B cell (primary cell): Measurements from ENCODE around the gene LMO7. TPM values are rescaled to one million over a fixed set of nuclear protein-coding genes. Genes with fewer than 3 reads are reported as not detected.

ENCODE experiments used
- ATAC-seq: fragments of 200-7000 bp; cut with Tn5 transposase; one replicate; pipeline ENCODE4 v1.10.0; 2021; ENCODE audit warnings: low read depth, mild to moderate bottlenecking, moderate number of reproducible peaks, moderate library complexity
- CTCF ChIA-PET: fragments of 350-600 bp; sonication (Branson Sonifier 250); formaldehyde crosslinking; loops from one replicate; lab custom pipeline; 2021; ENCODE audit warnings: antibody characterized with exemption, inconsistent platforms; lab: Charles Lee
- POLR2A ChIA-PET: fragments of 350-600 bp; sonication (Branson Sonifier 250); formaldehyde crosslinking; loops from one replicate; lab custom pipeline; 2021; ENCODE audit warnings: antibody characterized with exemption; lab: Charles Lee
- DNase-seq: peaks from one replicate; pipeline ENCODE4 v3.0.0; 2013
- H2AFZ ChIP-seq: 2 replicates; pipeline ENCODE4 v1.6.1; 2012; ENCODE audit warnings: mild to moderate bottlenecking, low read depth, low read length; ENCODE audit not compliant: insufficient read depth, poor library complexity, severe bottlenecking
- H3K27ac ChIP-seq, 2 donors: 1 replicate in 1 of 2; 2 replicates in 1 of 2; pipeline ENCODE4 v1.5.1; 2012 to 2013; ENCODE audit warnings: low read length in 2 of 2, mild to moderate bottlenecking in 2 of 2, moderate library complexity in 1 of 2
- H3K27me3 ChIP-seq, 4 experiments: fragments of 200-600 bp in 1 of 4; sonication (generic) in 1 of 4; replicated peaks in 1 of 4; 1 replicate in 2 of 4; 2 replicates in 2 of 4; pipeline versions ENCODE4 v1.6.1 to v1.7.0; 2013 to 2016; ENCODE audit warnings: low read length in 3 of 4, mild to moderate bottlenecking in 2 of 4, mixed read lengths in 1 of 4, moderate library complexity in 1 of 4; ENCODE audit not compliant: insufficient read depth in 4 of 4, control insufficient read depth in 3 of 4; ENCODE audit errors: control extremely low read depth in 1 of 4
- H3K36me3 ChIP-seq, 2 experiments: replicated peaks in 1 of 2; 1 replicate in 1 of 2; 2 replicates in 1 of 2; pipeline versions ENCODE4 v1.6.1 to v1.7.1; 2013; ENCODE audit warnings: low read length in 1 of 2; ENCODE audit not compliant: insufficient read depth in 2 of 2, control insufficient read depth in 1 of 2; ENCODE audit errors: control extremely low read depth in 1 of 2, extremely low read depth in 1 of 2
- H3K4me1 ChIP-seq, 2 donors: fragments of 200-600 bp in 1 of 2; sonication (generic) in 1 of 2; 1 replicate in 1 of 2; 2 replicates in 1 of 2; pipeline versions ENCODE4 v1.5.1 to v1.6.1; 2013 to 2017; ENCODE audit warnings: low read length in 2 of 2; ENCODE audit not compliant: control insufficient read depth in 2 of 2, insufficient read depth in 2 of 2
- H3K4me2 ChIP-seq: replicated peaks from 2 replicates; pipeline ENCODE3; 2012; ENCODE audit warnings: mild to moderate bottlenecking, low read depth, low read length; ENCODE audit not compliant: poor library complexity, severe bottlenecking
- H3K4me3 ChIP-seq, 5 experiments: fragments of 200-600 bp in 1 of 5; sonication (generic) in 1 of 5; 1 replicate in 3 of 5; 2 replicates in 2 of 5; pipeline versions ENCODE4 v1.5.1 to v1.7.0; 2011 to 2016; ENCODE audit warnings: low read length in 4 of 5, mild to moderate bottlenecking in 4 of 5, low read depth in 2 of 5, control low read depth in 1 of 5, moderate library complexity in 1 of 5; ENCODE audit not compliant: insufficient read depth in 1 of 5; ENCODE audit errors: control extremely low read depth in 1 of 5, extremely low read depth in 1 of 5
- H3K79me2 ChIP-seq: fragments of 200-600 bp; sonication (generic); one replicate; pipeline ENCODE4 v1.6.0; 2016; ENCODE audit warnings: low read length; ENCODE audit not compliant: control insufficient read depth, insufficient read depth
- H3K9ac ChIP-seq: fragments of 200-600 bp; sonication (generic); 2 replicates; pipeline ENCODE4 v1.6.1; 2017; ENCODE audit warnings: mild to moderate bottlenecking, low read length, moderate library complexity
- H3K9me3 ChIP-seq, 3 donors: one replicate each; pipeline versions ENCODE4 v1.6.1 to v1.7.1; 2013; ENCODE audit warnings: low read length in 2 of 3; ENCODE audit not compliant: control insufficient read depth in 2 of 3, insufficient read depth in 1 of 3; ENCODE audit errors: control extremely low read depth in 1 of 3
- H4K20me1 ChIP-seq: 2 replicates; pipeline ENCODE4 v1.6.0; 2012; ENCODE audit warnings: mild to moderate bottlenecking, low read length; ENCODE audit not compliant: insufficient read depth, control insufficient read depth, poor library complexity, severe bottlenecking
- H3K27ac Mint-ChIP-seq: one replicate; pipeline ENCODE4 v1.8.0; 2021; ENCODE audit warnings: mixed read lengths
- H3K27me3 Mint-ChIP-seq: one replicate; pipeline ENCODE4 v1.8.0; 2021; ENCODE audit warnings: mixed read lengths
- H3K4me1 Mint-ChIP-seq: one replicate; pipeline ENCODE4 v1.8.0; 2021; ENCODE audit warnings: mixed read lengths
- H3K4me3 Mint-ChIP-seq: one replicate; pipeline ENCODE4 v1.8.0; 2021; ENCODE audit warnings: mixed read lengths
- H3K9me3 Mint-ChIP-seq: one replicate; pipeline ENCODE4 v1.8.0; 2022; ENCODE audit warnings: mixed read lengths; ENCODE audit not compliant: insufficient read depth
- CTCF ChIP-seq: fragments of 200-600 bp; IDR thresholded peaks from one replicate; pipeline ENCODE4 v1.8.0; 2022; ENCODE audit warnings: antibody characterized with exemption, mild to moderate bottlenecking
- EZH2 ChIP-seq: IDR thresholded peaks from 2 replicates; pipeline ENCODE4 v1.6.1; 2012; ENCODE audit warnings: borderline replicate concordance, low read depth, mild to moderate bottlenecking, moderate library complexity, low read length; ENCODE audit not compliant: insufficient read depth, poor library complexity, severe bottlenecking
- WGBS: methylation state at CpG from one replicate; pipeline ENCODE4 v1.1.5; 2013; ENCODE audit warnings: missing lambda C conversion rate; ENCODE audit not compliant: insufficient coverage; 5-methylcytosine and 5-hydroxymethylcytosine counted together
- intact Hi-C: fragments of 100-400 bp; cut with micrococcal nuclease; formaldehyde crosslinking; loops from one replicate; pipeline ENCODE4 v1.10.0; 2022
- polyA plus RNA-seq: library from polyadenylated mRNA; depleted of rRNA; stranded (reverse); fragments of >200 nt; gene quantifications from 2 replicates; pipeline ENCODE4 v1.2.3, GENCODE V29; 2012
- total RNA-seq, 2 donors: library from RNA; stranded (reverse); fragments of 120-200 nt in 1 of 2; gene quantifications; 1 replicate in 1 of 2; 2 replicates in 1 of 2; pipeline versions ENCODE4 v1.2.3 to v1.2.4, GENCODE V29; 2013 to 2022

The LMO7 gene
- total and polyA plus RNA-seq, 2 donors (not counting 1 experiment from before 2014, with no cell fraction given): 7.8 to 17.4 TPM

- WGBS: no CpG with 5 or more reads among the region's 1 CpG
- Histone ChIP-seq H3K4me1 (no peaks in the 10 kb centered on the region), H3K4me2 (no peak overlapping the region), H3K79me2 (no peaks in the 10 kb centered on the region), H3K27me3 (no peaks in the 10 kb centered on the region), H2AFZ (no peak overlapping the region), H3K36me3 (no peaks in the 10 kb centered on the region), H3K27ac (no peak overlapping the region), H3K9me3 (no peaks in the 10 kb centered on the region), H3K4me3 (no peak overlapping the region), H3K9ac (no peak overlapping the region), H4K20me1 (no peaks in the 10 kb centered on the region)
- Mint-ChIP-seq H3K27me3 (no peaks in the 10 kb centered on the region), H3K9me3 (no peaks in the 10 kb centered on the region), H3K27ac (no peak overlapping the region), H3K4me3 (no peak overlapping the region), H3K4me1 (no peaks in the 10 kb centered on the region)
- ChIA-PET CTCF (no interaction called here), POLR2A (no interaction called here)
- DNase-seq: no peak
- TF ChIP-seq CTCF (no peak), EZH2 (no peak)
- intact Hi-C loops: loop anchor here (10.0 kb wide), 1 partner anchor 184 kb away; no protein-coding TSS in a partner anchor
- no peak for ATAC-seq
These were observed 54.5 kb downstream of the LMO7 start for GRCh38 chr13:75690607-75691006.

- Mint-ChIP-seq H3K27me3 (no peaks in the 10 kb centered on the region), H3K9me3 (no peaks in the 10 kb centered on the region), H3K27ac (no peak overlapping the region), H3K4me1 (no peaks in the 10 kb centered on the region), H3K4me3 (no peak overlapping the region)
- Histone ChIP-seq H3K9me3 (no peaks in the 10 kb centered on the region), H3K27ac (no peak overlapping the region), H4K20me1 (no peaks in the 10 kb centered on the region), H3K27me3 (no peaks in the 10 kb centered on the region), H3K9ac (no peak overlapping the region), H3K4me3 (no peak overlapping the region), H3K4me1 (no peaks in the 10 kb centered on the region), H3K4me2 (no peak overlapping the region), H3K79me2 (no peaks in the 10 kb centered on the region), H2AFZ (no peak overlapping the region), H3K36me3 (no peaks in the 10 kb centered on the region)
- 100% methylated on average over 1 of the region's 1 CpG for WGBS
- intact Hi-C loops: loop anchor here (10.0 kb wide), 1 partner anchor 184 kb away; no protein-coding TSS in a partner anchor
- TF ChIP-seq EZH2: no peak
- no peak for TF ChIP-seq CTCF
- POLR2A ChIA-PET: no interaction called here
- ATAC-seq (no peak), DNase-seq (no peak)
- CTCF ChIA-PET: no interaction called here
These were observed 55.1 kb downstream of the LMO7 start for GRCh38 chr13:75691183-75691582.
